Vagina (tissue), 2 donors: ENCODE measurements around the gene CELA3A. TPM values are rescaled to one million over a fixed set of nuclear protein-coding genes. Genes with fewer than 3 reads are reported as not detected.

ENCODE experiments used
- DNase-seq, 2 donors: peaks; one replicate each; pipeline ENCODE4 v3.0.0-alpha.2; 2017; ENCODE audit errors: extremely low spot score in 2 of 2
- H3K27ac ChIP-seq: fragments of 200-600 bp; sonication (generic); one replicate; pipeline ENCODE4 v1.5.1; 2019
- H3K27me3 ChIP-seq: fragments of 200-600 bp; sonication (generic); one replicate; pipeline ENCODE4 v1.5.1; 2019
- H3K36me3 ChIP-seq, 2 donors: fragments of 200-600 bp; sonication (generic); one replicate each; pipeline ENCODE4 v1.5.1; 2017 to 2019
- H3K4me1 ChIP-seq: fragments of 200-600 bp; sonication (generic); one replicate; pipeline ENCODE4 v1.5.1; 2019
- H3K4me3 ChIP-seq, 2 donors: fragments of 200-600 bp; sonication (generic); 1 replicate in 1 of 2; 2 replicates in 1 of 2; pipeline ENCODE4 v1.5.1; 2016 to 2019
- H3K9me3 ChIP-seq: fragments of 200-600 bp; sonication (generic); one replicate; pipeline ENCODE4 v1.5.1; 2019
- POLR2A ChIP-seq, 2 donors: fragments of 450-650 bp; IDR thresholded peaks; one replicate each; pipeline ENCODE4 v1.6.1; 2017; ENCODE audit warnings: antibody characterized with exemption in 2 of 2, mild to moderate bottlenecking in 2 of 2, moderate library complexity in 2 of 2
- POLR2AphosphoS5 ChIP-seq, 2 donors: sonication (generic); formaldehyde crosslinking; IDR thresholded peaks; one replicate each; pipeline ENCODE4 v1.9.0; 2017; ENCODE audit warnings: antibody characterized with exemption in 2 of 2, mild to moderate bottlenecking in 2 of 2, low read depth in 1 of 2; ENCODE audit not compliant: insufficient read depth in 1 of 2
- intact Hi-C: fragments of 100-400 bp; cut with DNase I; formaldehyde crosslinking; loops from one replicate; pipeline ENCODE4 v1.15.1; 2023
- small RNA-seq: library from RNA; depleted of rRNA; stranded (forward); fragments of <200 nt; gene quantifications from one replicate; pipeline ENCODE3, GENCODE V24; 2016
- total RNA-seq: library from RNA; depleted of rRNA; stranded (reverse); fragments of >200 nt; gene quantifications from one replicate; pipeline ENCODE4 v1.2.3, GENCODE V29; 2016
- TF ChIP-seq, protein P1 (sequence below), 3 experiments: fragments of 450-650 bp in 2 of 3; fragments of 200-600 bp in 1 of 3; sonication (generic) in 1 of 3; IDR thresholded peaks; one replicate each; pipeline ENCODE4 v1.5.1; 2017 to 2019; ENCODE audit warnings: antibody characterized with exemption in 3 of 3, mild to moderate bottlenecking in 2 of 3, moderate library complexity in 2 of 3

The CELA3A gene
- total RNA-seq, 1 donor from 2014 or later, result not detected

DNA sequence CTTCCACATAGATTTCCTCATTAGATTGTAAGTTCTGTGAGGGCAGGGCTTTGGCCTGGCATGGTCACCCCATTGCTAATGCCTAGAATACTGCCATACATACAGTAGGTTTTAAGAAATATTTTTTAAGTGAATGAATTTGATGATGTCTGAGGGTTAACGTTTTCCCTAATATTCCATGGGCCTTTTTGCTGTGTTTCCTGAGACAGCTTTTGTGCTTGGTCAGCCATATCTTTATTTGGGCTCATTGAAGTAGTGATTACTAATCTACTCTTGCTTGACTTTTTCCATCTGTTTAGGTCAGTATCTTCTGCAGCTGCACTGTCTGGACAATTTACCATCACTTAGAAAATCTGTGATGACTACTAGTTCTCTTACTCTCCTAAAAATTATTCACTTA lies 54.6 kb downstream of the CELA3A start:
- H3K4me1 ChIP-seq, result peaks cover 73% of the 10 kb centered on the region

DNA sequence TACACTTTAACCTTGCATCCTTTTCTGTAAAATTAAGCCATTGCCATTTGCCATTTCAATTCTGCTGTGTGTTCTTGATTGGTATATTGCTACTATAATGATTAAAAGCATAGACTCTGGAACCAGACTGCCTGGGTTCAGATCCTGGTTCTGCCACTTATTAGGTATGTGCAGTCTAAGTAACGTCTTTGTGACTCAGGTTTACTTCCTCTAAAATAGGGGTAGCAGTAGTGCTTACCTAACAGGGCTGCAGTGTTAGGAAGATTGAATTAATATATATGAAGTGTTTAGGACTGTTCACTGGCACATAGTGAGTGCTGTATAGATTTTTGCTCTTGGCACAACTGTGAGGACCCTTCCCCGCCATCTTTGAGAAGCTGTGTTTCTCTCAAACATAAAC lies 55.5 kb downstream of the CELA3A start:
- Histone ChIP-seq H3K27ac (no peak overlapping the region), H3K27me3 (no peaks in the 10 kb centered on the region), H3K4me1 (peaks cover 82% of the 10 kb centered on the region), H3K9me3 (no peaks in the 10 kb centered on the region), H3K36me3 (no peaks in the 10 kb centered on the region), H3K4me3 (no peak overlapping the region)
- TF ChIP-seq, protein P1, sequence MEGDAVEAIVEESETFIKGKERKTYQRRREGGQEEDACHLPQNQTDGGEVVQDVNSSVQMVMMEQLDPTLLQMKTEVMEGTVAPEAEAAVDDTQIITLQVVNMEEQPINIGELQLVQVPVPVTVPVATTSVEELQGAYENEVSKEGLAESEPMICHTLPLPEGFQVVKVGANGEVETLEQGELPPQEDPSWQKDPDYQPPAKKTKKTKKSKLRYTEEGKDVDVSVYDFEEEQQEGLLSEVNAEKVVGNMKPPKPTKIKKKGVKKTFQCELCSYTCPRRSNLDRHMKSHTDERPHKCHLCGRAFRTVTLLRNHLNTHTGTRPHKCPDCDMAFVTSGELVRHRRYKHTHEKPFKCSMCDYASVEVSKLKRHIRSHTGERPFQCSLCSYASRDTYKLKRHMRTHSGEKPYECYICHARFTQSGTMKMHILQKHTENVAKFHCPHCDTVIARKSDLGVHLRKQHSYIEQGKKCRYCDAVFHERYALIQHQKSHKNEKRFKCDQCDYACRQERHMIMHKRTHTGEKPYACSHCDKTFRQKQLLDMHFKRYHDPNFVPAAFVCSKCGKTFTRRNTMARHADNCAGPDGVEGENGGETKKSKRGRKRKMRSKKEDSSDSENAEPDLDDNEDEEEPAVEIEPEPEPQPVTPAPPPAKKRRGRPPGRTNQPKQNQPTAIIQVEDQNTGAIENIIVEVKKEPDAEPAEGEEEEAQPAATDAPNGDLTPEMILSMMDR (IDR thresholded peaks at IDR 0.05), result no peak
- TF ChIP-seq POLR2A (IDR thresholded peaks at IDR 0.05) (no peak), POLR2AphosphoS5 (IDR thresholded peaks at IDR 0.05; ENCODE audit: insufficient read depth in 1 of 2, low read depth in 1 of 2) (no peak)
- no peak for DNase-seq
- intact Hi-C loops, result no loop called here

More for the DNA sequence above, 54.6 kb downstream of the CELA3A start:
- intact Hi-C loops, result no loop called here
- Histone ChIP-seq H3K27ac (no peak overlapping the region), H3K36me3 (no peaks in the 10 kb centered on the region), H3K27me3 (no peaks in the 10 kb centered on the region), H3K4me3 (no peak overlapping the region), H3K9me3 (no peaks in the 10 kb centered on the region)
- TF ChIP-seq POLR2A (IDR thresholded peaks at IDR 0.05) (no peak), POLR2AphosphoS5 (IDR thresholded peaks at IDR 0.05; ENCODE audit: insufficient read depth in 1 of 2, low read depth in 1 of 2) (no peak)
- TF ChIP-seq, protein P1 (IDR thresholded peaks at IDR 0.05), result no peak
- no peak for DNase-seq

DNA sequence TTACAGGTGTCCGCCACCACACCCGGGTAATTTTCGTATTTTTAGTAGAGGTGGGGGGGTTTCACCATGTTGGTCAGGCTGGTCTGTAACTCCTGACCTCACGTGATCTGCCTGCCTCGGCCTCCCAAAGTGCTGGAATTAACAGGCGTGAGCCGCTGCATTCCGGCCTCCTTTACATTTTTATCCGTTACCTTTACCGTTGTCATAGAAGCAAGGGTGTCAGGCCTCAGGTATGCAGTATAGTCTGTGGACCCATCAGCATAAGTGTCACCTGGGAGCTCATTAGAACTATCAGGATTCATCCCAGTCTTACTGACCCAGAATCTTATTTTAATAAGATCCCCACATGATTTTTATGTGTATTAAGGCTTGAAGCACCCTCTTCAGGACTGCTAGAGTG lies 56.4 kb downstream of the CELA3A start:
- Histone ChIP-seq H3K4me3 (no peak overlapping the region), H3K4me1 (peaks cover 91% of the 10 kb centered on the region), H3K27ac (no peak overlapping the region), H3K27me3 (no peaks in the 10 kb centered on the region), H3K9me3 (no peaks in the 10 kb centered on the region), H3K36me3 (no peaks in the 10 kb centered on the region)
- intact Hi-C loops, result no loop called here
- TF ChIP-seq POLR2AphosphoS5 (IDR thresholded peaks at IDR 0.05; ENCODE audit: insufficient read depth in 1 of 2, low read depth in 1 of 2) (no peak), POLR2A (IDR thresholded peaks at IDR 0.05) (no peak)
- TF ChIP-seq, protein P1 (IDR thresholded peaks at IDR 0.05), result no peak
- peak in 1 of 2 donors; percentile 11 for DNase-seq

Small RNAs within 50 kb of the gene (small RNA-seq; reads per million reads assigned to genes)
- gene RN7SL186P (not detected), gene RN7SL386P (not detected), gene RNU6-1022P (not detected), gene RNU6-776P (not detected)

Other genes starting within 250 kb of the CELA3A start
- gene USP48, start 218.5 kb upstream of the CELA3A start, total RNA-seq, result 67.5 TPM
- not detected for gene LDLRAD2, start 189.4 kb upstream of the CELA3A start, total RNA-seq
- gene HSPG2, start 64.3 kb upstream of the CELA3A start, total RNA-seq, result 179 TPM
- not detected for gene CELA3B, start 24.6 kb upstream of the CELA3A start, total RNA-seq
- gene CDC42, start 51.1 kb downstream of the CELA3A start, total RNA-seq, result 141 TPM
- gene WNT4, start 141.4 kb downstream of the CELA3A start, total RNA-seq, result 5.2 TPM